ENCODE measurements around the gene PTPRE.

PTPRE gene

DNA sequence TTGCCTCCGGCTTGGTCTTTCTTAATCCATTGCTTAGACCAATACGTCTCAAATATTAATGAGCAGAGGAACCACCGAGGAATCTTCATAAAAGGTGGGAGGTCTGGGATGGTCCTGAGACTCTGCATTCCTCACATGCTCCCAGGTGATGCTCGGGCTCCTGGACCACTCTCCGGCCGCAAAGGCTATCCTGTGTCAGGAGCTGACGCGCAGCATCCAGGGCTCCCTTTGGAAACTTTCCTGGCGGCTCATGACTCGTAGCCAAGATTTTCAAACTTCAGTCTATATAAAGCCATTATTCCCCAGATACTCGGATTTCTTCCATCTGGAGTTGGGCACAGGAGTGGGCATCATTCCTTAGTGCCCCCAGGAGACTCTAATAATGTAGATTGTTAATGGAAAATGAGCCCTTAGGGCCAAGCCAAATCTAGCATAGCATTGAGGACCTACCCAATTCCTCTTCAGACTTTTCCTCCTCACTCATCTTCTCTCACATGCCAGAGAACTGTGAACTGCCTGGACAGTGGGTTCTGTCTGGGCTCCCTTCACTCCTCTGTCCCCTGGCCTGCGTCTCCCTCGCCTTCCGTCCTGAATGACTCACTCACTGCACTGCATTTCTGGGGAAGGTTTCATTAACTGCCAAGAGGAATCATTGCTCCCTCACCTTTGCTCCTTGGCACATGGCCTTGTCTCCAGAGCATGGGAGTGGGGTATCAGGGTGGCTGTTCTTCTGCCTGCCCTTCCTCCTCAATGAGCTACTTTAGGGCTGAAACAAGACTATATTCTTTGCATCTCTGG, 130.0 kb downstream of the PTPRE start:
- Histone ChIP-seq H3K4me3 (replicated peaks; ENCODE audit: insufficient read depth, low read length) (no peak overlapping the region), H3K27ac (replicated peaks) (no peak overlapping the region), H3K27me3 (ENCODE audit: insufficient read depth, poor library complexity, severe bottlenecking) (no peaks in the 10 kb centered on the region)
- DNase-seq (ENCODE audit: low read depth in 1 of 2, low spot score in 1 of 2) = no peak
- TF ChIP-seq SPI1 (IDR thresholded peaks at IDR 0.05; ENCODE audit: borderline replicate concordance, low read depth) = no peak
- no peak for TF ChIP-seq CTCF (IDR thresholded peaks at IDR 0.05; ENCODE audit: insufficient read depth, low read length)
- no peak for TF ChIP-seq GABPA (IDR thresholded peaks at IDR 0.05; ENCODE audit: low read depth)
- TF ChIP-seq REST (IDR thresholded peaks at IDR 0.05; ENCODE audit: insufficient replicate concordance, low read depth) = no peak
- no peak for TF ChIP-seq POLR2AphosphoS5 (IDR thresholded peaks at IDR 0.05; ENCODE audit: low read depth)

DNA sequence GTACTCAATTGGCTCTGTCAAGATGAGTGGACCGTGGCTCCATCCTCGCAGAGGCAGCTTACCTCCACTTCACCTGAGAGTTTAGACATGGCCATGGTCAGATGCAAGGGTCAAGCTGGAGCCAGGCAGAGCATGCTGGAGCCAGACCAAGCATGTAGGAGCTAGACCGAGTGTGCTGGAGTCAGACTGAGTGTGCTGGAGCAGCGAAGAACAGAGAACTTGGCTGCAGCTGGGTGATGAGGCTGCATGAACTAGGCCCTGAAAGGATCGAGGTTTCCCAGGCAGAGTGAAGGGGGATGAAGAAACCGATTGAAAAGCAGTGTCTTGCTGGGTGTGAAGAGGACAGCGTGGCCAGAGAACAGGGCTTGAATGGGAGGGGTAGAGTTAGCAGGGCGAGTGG, 133.2 kb downstream of the PTPRE start:
- DNase-seq (ENCODE audit: low read depth in 1 of 2, low spot score in 1 of 2) = no peak
- H3K4me3 ChIP-seq (replicated peaks; ENCODE audit: insufficient read depth, low read length) = no peak overlapping the region
- TF ChIP-seq SPI1 (IDR thresholded peaks at IDR 0.05; ENCODE audit: borderline replicate concordance, low read depth) (no peak), REST (IDR thresholded peaks at IDR 0.05; ENCODE audit: insufficient replicate concordance, low read depth) (no peak), GABPA (IDR thresholded peaks at IDR 0.05; ENCODE audit: low read depth) (no peak), CTCF (IDR thresholded peaks at IDR 0.05; ENCODE audit: insufficient read depth, low read length) (no peak), POLR2AphosphoS5 (IDR thresholded peaks at IDR 0.05; ENCODE audit: low read depth) (no peak)
- H3K27me3 ChIP-seq (ENCODE audit: insufficient read depth, poor library complexity, severe bottlenecking) = no peaks in the 10 kb centered on the region
- no peak overlapping the region for H3K27ac ChIP-seq (replicated peaks)

DNA sequence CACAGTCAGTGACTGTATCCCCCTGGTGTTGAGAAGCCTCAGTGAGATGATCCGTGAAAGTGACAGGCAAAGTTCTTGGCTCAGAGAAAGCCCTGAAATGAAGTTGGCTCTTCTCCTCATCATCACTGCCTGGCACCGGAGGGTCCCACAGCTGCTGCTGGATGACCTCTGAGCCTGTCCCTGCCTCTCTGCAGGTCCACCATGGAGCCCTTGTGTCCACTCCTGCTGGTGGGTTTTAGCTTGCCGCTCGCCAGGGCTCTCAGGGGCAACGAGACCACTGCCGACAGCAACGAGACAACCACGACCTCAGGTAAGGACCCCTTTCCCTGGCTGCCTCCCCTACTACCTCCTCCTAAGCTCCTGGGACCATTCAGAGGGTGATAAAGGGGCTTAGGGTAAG, 133.8 kb downstream of the PTPRE start:
- H3K4me3 ChIP-seq (replicated peaks; ENCODE audit: insufficient read depth, low read length) = no peak overlapping the region
- DNase-seq (ENCODE audit: low read depth in 1 of 2, low spot score in 1 of 2) = no peak
- H3K27me3 ChIP-seq (ENCODE audit: insufficient read depth, poor library complexity, severe bottlenecking) = no peaks in the 10 kb centered on the region
- TF ChIP-seq REST (IDR thresholded peaks at IDR 0.05; ENCODE audit: insufficient replicate concordance, low read depth) (no peak), GABPA (IDR thresholded peaks at IDR 0.05; ENCODE audit: low read depth) (no peak), CTCF (IDR thresholded peaks at IDR 0.05; ENCODE audit: insufficient read depth, low read length) (no peak), POLR2AphosphoS5 (IDR thresholded peaks at IDR 0.05; ENCODE audit: low read depth) (no peak), SPI1 (IDR thresholded peaks at IDR 0.05; ENCODE audit: borderline replicate concordance, low read depth) (no peak)
- H3K27ac ChIP-seq (replicated peaks) = no peak overlapping the region

Measured in HL-60 (cell line).